GM19023 (cell line): ENCODE measurements around the gene HOXA9.

ENCODE experiments used
- ATAC-seq: cut with Tn5 transposase; IDR thresholded peaks from one replicate; pipeline ENCODE4 v1.9.1; 2021; ENCODE audit warnings: mild to moderate bottlenecking, moderate library complexity; ENCODE audit not compliant: unreplicated experiment

The HOXA9 gene

GRCh38 chr7:27116031-27116961, 49.0 kb downstream of the HOXA9 start:
- no peak for ATAC-seq

GRCh38 chr7:27115221-27116026, 49.9 kb downstream of the HOXA9 start:
- ATAC-seq, result no peak

GRCh38 chr7:27114881-27115220, 50.5 kb downstream of the HOXA9 start:
- no peak for ATAC-seq

- no peak for ATAC-seq
Observed at GRCh38 chr7:27113991-27114769, 51.2 kb downstream of the HOXA9 start.

- no peak for ATAC-seq
Observed at GRCh38 chr7:27112955-27113949, 52.1 kb downstream of the HOXA9 start.
